Tibial nerve (tissue), 4 donors: ENCODE measurements around the gene CMIP. TPM values are rescaled to one million over a fixed set of nuclear protein-coding genes. Genes with fewer than 3 reads are reported as not detected.

Experiments used
- DNase-seq, 2 donors: peaks; one replicate each; pipeline ENCODE4 v3.0.0-alpha.2; 2019; ENCODE audit warnings: low spot score in 2 of 2
- H3K27ac ChIP-seq, 4 donors: fragments of 200-600 bp; sonication (generic) in 3 of 4; one replicate each; pipeline ENCODE4 v1.5.1; 2017 to 2019; ENCODE audit warnings: mild to moderate bottlenecking in 1 of 4
- H3K27me3 ChIP-seq, 2 donors: fragments of 200-600 bp; sonication (generic) in 1 of 2; one replicate each; pipeline versions ENCODE4 v1.5.1 to v1.6.0; 2017 to 2019
- H3K36me3 ChIP-seq, 3 donors: fragments of 200-600 bp; sonication (generic); one replicate each; pipeline ENCODE4 v1.5.1; 2018 to 2019
- H3K4me1 ChIP-seq, 4 donors: fragments of 200-600 bp; sonication (generic) in 3 of 4; one replicate each; pipeline ENCODE4 v1.5.1; 2017 to 2019
- H3K4me3 ChIP-seq, 4 donors: fragments of 200-600 bp; sonication (generic) in 3 of 4; one replicate each; pipeline ENCODE4 v1.5.1; 2017 to 2019; ENCODE audit warnings: mild to moderate bottlenecking in 1 of 4, moderate library complexity in 1 of 4
- H3K9me3 ChIP-seq, 4 donors: fragments of 200-600 bp; sonication (generic) in 3 of 4; one replicate each; pipeline ENCODE4 v1.5.1; 2017 to 2019
- EP300 ChIP-seq, 2 donors: sonication (generic); formaldehyde crosslinking; IDR thresholded peaks; one replicate each; pipeline ENCODE4 v1.6.1; 2017; ENCODE audit warnings: antibody characterized with exemption in 2 of 2, mild to moderate bottlenecking in 1 of 2
- POLR2A ChIP-seq, 2 donors: fragments of 450-650 bp; IDR thresholded peaks; one replicate each; pipeline ENCODE4 v1.6.1; 2017; ENCODE audit warnings: antibody characterized with exemption in 2 of 2, mild to moderate bottlenecking in 2 of 2, moderate library complexity in 2 of 2
- WGBS, 2 donors: methylation state at CpG; one replicate each; pipeline ENCODE4 v1.1.5; 2018; 5-methylcytosine and 5-hydroxymethylcytosine counted together
- total RNA-seq, 4 donors: library from RNA; depleted of rRNA; stranded (reverse); fragments of >200 nt; gene quantifications; one replicate each; pipeline ENCODE4 v1.1.0, GENCODE V29; 2016
- TF ChIP-seq, protein P1 (sequence below), 5 experiments: fragments of 200-600 bp in 3 of 5; fragments of 450-650 bp in 2 of 5; sonication (generic) in 3 of 5; IDR thresholded peaks; one replicate each; pipeline ENCODE4 v1.5.1; 2016 to 2019; ENCODE audit warnings: antibody characterized with exemption in 5 of 5, mild to moderate bottlenecking in 3 of 5, moderate library complexity in 2 of 5

CMIP gene
- total RNA-seq, 4 donors from 2014 or later, result 28.2 to 48.8 (median 31.8) TPM

DNA sequence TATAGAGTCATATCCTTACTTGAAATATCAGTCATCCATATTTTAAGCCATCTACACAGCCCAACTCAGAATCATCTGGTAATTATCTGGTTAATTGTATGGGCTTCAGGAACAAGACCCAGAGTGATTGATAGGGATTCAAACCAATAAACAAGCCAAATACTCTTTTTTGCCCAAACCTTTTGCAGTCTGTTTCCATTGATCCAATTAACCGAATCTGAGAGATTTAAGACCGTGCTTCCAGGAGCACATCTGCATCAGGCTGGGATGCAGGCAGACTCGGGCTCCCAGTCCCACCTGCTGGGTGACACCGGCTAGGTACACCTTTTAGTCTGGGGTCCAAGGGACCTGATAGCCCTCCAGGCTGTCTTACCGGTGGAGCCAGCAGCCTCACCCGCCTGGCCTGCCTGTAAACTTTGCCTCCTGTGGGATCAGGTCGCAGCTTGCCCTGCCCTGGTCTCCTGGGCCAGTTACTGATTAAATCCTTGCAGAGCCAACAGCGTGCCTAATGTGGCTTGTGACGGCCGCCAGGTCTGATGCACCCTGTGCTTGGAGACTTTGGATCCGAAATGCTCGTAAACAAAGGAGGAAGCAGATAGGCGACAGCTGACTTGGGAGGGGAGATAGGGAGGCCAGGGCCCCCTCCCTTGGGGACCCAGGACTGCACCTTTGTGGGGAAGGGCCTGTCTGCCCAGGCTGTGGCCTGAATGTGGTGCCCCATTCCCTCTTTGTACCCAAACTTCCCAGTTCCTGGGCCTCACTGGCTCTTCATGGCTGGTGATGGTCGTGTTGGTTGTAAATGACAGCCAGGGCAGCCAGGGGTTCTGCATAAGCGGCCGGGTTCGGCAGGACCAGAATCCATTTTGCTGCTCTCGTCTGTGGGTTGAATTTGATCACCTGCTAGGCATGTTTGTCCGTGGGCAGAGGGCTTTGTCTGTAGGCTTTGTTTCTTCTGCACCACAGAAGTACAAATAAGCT lies 3.8 kb downstream of the CMIP start:
- 67 to 73% methylated on average over 19 of the region's 19 CpGs for WGBS, 2 donors
- TF ChIP-seq EP300 (IDR thresholded peaks at IDR 0.05), result no peak
- no peak for TF ChIP-seq POLR2A (IDR thresholded peaks at IDR 0.05)
- TF ChIP-seq, protein P1, sequence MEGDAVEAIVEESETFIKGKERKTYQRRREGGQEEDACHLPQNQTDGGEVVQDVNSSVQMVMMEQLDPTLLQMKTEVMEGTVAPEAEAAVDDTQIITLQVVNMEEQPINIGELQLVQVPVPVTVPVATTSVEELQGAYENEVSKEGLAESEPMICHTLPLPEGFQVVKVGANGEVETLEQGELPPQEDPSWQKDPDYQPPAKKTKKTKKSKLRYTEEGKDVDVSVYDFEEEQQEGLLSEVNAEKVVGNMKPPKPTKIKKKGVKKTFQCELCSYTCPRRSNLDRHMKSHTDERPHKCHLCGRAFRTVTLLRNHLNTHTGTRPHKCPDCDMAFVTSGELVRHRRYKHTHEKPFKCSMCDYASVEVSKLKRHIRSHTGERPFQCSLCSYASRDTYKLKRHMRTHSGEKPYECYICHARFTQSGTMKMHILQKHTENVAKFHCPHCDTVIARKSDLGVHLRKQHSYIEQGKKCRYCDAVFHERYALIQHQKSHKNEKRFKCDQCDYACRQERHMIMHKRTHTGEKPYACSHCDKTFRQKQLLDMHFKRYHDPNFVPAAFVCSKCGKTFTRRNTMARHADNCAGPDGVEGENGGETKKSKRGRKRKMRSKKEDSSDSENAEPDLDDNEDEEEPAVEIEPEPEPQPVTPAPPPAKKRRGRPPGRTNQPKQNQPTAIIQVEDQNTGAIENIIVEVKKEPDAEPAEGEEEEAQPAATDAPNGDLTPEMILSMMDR (IDR thresholded peaks at IDR 0.05), result no peak
- no peaks in the 10 kb centered on the region for H3K9me3 ChIP-seq
- peak overlapping the region in 3 of 4 donors; percentile 15 to 89 (median 89) for H3K27ac ChIP-seq
- H3K4me3 ChIP-seq, result no peak overlapping the region
- DNase-seq, result no peak
- no peaks in the 10 kb centered on the region for H3K36me3 ChIP-seq
- no peaks in the 10 kb centered on the region for H3K27me3 ChIP-seq
- peaks cover 0 to 60% (median 31%) of the 10 kb centered on the region in 4 donors for H3K4me1 ChIP-seq

DNA sequence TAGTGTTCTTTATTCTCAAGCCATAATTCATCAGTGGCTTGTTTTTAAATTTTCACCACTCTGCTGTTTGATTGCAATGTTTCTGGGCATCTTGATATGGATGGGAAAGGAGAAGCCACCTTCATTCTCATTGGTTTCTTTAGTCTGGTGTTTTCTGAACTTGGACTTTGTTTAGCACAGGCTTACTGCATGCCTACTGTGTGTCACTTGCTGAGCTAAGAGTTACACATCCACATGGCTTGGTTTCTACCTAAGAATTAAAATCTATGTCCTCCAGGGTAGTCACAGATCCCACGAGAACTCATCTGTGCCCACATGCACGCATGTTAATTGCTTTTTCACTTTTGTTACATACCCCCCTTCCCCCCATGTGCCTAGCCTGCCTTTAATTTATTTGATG lies 4.6 kb downstream of the CMIP start:
- Histone ChIP-seq H3K4me3 (no peak overlapping the region), H3K27ac (peak overlapping the region in 1 of 4 donors; percentile 89), H3K27me3 (no peaks in the 10 kb centered on the region), H3K9me3 (no peaks in the 10 kb centered on the region), H3K36me3 (no peaks in the 10 kb centered on the region), H3K4me1 (peaks cover 0 to 59% (median 32%) of the 10 kb centered on the region in 4 donors)
- no peak for DNase-seq
- 85 to 92% methylated on average over 2 of the region's 2 CpGs for WGBS, 2 donors
- TF ChIP-seq, protein P1 (IDR thresholded peaks at IDR 0.05), result no peak
- TF ChIP-seq EP300 (IDR thresholded peaks at IDR 0.05), result no peak
- no peak for TF ChIP-seq POLR2A (IDR thresholded peaks at IDR 0.05)

DNA sequence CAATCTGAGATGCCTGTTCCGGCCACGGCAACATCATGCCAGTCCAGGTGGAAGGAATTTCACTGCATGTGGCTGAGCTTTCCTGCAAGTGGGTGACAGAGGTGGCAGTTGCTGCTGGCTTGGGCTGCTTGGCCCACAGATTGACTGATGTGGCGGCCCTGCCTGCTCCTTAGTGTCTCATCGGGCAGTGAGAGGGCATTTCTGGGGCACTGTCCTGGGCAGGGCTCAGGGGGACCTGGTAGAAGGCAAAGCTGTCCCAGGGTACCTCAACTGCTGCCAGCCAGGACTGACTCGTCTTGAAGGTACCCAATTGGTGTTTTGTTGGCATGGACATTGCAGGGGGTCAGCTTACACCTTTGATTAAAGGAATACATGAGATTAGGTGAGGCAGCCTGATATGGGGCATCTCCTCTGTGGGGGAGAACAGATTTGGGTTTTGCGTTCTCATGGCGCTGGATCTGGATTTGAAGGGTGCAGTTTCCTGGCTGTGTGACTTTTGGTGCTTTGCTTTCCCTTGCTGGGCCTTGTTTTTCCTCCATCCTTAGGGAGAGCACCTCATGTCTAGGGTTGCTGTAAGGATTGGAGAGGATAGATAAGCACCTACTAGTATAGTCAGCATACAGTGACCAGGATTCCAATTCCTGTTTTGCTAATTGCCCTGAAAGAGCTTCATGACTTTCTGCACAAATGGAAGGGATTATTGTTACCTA lies 5.4 kb downstream of the CMIP start:
- no peak overlapping the region for H3K27ac ChIP-seq
- H3K4me3 ChIP-seq, result no peak overlapping the region
- WGBS, 2 donors, result 84 to 94% methylated on average over 7 of the region's 7 CpGs
- H3K27me3 ChIP-seq, result no peaks in the 10 kb centered on the region
- H3K36me3 ChIP-seq, result no peaks in the 10 kb centered on the region
- TF ChIP-seq, protein P1 (IDR thresholded peaks at IDR 0.05), result no peak
- TF ChIP-seq POLR2A (IDR thresholded peaks at IDR 0.05) (no peak), EP300 (IDR thresholded peaks at IDR 0.05) (no peak)
- no peaks in the 10 kb centered on the region for H3K9me3 ChIP-seq
- H3K4me1 ChIP-seq, result peaks cover 0 to 59% (median 32%) of the 10 kb centered on the region in 4 donors
- no peak for DNase-seq

DNA sequence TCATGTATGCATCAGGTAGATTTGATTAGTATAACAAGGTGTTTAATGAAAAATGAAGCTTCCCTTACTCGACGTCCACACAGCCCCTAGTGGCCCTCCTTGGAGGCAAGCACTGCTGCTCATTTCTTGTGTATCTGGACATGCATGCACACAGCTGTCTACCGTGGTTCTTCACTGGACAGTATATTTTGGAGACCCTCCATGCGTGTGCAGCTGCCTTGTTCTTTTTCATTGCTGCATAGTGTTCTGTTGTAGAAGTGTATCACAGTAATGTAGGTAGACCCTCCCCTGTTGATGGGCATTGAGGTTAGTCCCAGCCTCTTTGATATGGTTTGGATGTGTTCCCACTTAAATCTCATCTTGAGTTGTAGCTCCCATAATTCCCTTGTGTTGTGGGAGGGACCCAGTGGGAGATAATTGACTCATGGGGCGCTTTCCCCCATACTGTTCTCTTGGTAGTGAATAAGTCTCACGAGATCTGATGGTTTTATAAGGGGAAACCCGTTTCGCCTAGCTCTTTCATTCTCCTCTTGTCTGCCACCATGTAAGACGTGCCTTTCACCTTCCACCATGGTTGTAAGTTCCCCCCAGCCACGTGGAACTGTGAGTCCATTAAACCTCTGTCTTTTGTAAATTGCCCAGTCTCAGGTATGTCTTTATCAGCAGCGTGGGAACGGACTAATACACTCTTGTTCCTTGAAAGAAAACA lies 6.3 kb downstream of the CMIP start:
- no peaks in the 10 kb centered on the region for H3K27me3 ChIP-seq
- H3K4me3 ChIP-seq, result no peak overlapping the region
- no peak overlapping the region for H3K27ac ChIP-seq
- no peaks in the 10 kb centered on the region for H3K9me3 ChIP-seq
- 87 to 89% methylated on average over 12 of the region's 12 CpGs for WGBS, 2 donors
- H3K36me3 ChIP-seq, result no peaks in the 10 kb centered on the region
- TF ChIP-seq POLR2A (IDR thresholded peaks at IDR 0.05) (no peak), EP300 (IDR thresholded peaks at IDR 0.05) (no peak)
- TF ChIP-seq, protein P1 (IDR thresholded peaks at IDR 0.05), result no peak
- DNase-seq, result no peak
- peaks cover 0 to 58% (median 32%) of the 10 kb centered on the region in 4 donors for H3K4me1 ChIP-seq
